G401 (cell line): Measurements from ENCODE around the gene BICRA. TPM values are rescaled to one million over a fixed set of nuclear protein-coding genes. Genes with fewer than 3 reads are reported as not detected.

ENCODE experiments used
- DNase-seq: peaks from one replicate; pipeline ENCODE4 v3.0.0-alpha.2; 2015; ENCODE audit warnings: low spot score
- in situ Hi-C: cut with HindIII; loops from 2 replicates; pipeline ENCODE4 v1.10.0; 2016; ENCODE audit warnings: low sequenced_read_pairs, mixed read lengths
- total RNA-seq: library from RNA; depleted of rRNA; stranded (reverse); fragments of >200 nt; shearing (Covaris generic); gene quantifications from 2 replicates; pipeline ENCODE4 v1.2.3, GENCODE V29; 2014

BICRA gene
- total RNA-seq, 1 experiment from 2014 or later: 0.10 TPM

GRCh38 chr19:47681388-47681787 is 72.5 kb downstream of the BICRA start:
- in situ Hi-C loops: no loop called here
- no peak for DNase-seq

GRCh38 chr19:47681936-47682335 is 73.0 kb downstream of the BICRA start:
- in situ Hi-C loops: no loop called here
- no peak for DNase-seq

- in situ Hi-C loops: no loop called here
These were observed 74.0 kb downstream of the BICRA start for GRCh38 chr19:47682939-47683338.

GRCh38 chr19:47686679-47687450 is 77.9 kb downstream of the BICRA start:
- no peak for DNase-seq
- in situ Hi-C loops: no loop called here

More at GRCh38 chr19:47682939-47683338, 74.0 kb downstream of the BICRA start:
- DNase-seq: no peak

GRCh38 chr19:47687906-47688305 is 79.0 kb downstream of the BICRA start:
- DNase-seq: no peak
- in situ Hi-C loops: no loop called here

- in situ Hi-C loops: no loop called here
These were observed 82.2 kb downstream of the BICRA start for GRCh38 chr19:47691090-47691489.

GRCh38 chr19:47691782-47692181 is 82.8 kb downstream of the BICRA start:
- DNase-seq: no peak
- in situ Hi-C loops: no loop called here

More at GRCh38 chr19:47691090-47691489, 82.2 kb downstream of the BICRA start:
- DNase-seq: no peak

GRCh38 chr19:47693489-47693888 is 84.6 kb downstream of the BICRA start:
- in situ Hi-C loops: no loop called here
- no peak for DNase-seq

- no peak for DNase-seq
- in situ Hi-C loops: no loop called here
These were observed 85.0 kb downstream of the BICRA start for GRCh38 chr19:47693903-47694302.

GRCh38 chr19:47694466-47695273 is 85.7 kb downstream of the BICRA start:
- DNase-seq: no peak

GRCh38 chr19:47695533-47696262 is 86.8 kb downstream of the BICRA start:
- in situ Hi-C loops: no loop called here
- DNase-seq: no peak

More at GRCh38 chr19:47694466-47695273, 85.7 kb downstream of the BICRA start:
- in situ Hi-C loops: no loop called here

GRCh38 chr19:47696635-47697034 is 87.7 kb downstream of the BICRA start:
- in situ Hi-C loops: no loop called here
- DNase-seq: no peak

- in situ Hi-C loops: no loop called here
- DNase-seq: peak; percentile 88
These were observed 89.1 kb downstream of the BICRA start for GRCh38 chr19:47697863-47698609.

GRCh38 chr19:47698631-47699359 is 89.9 kb downstream of the BICRA start:
- in situ Hi-C loops: no loop called here

GRCh38 chr19:47699360-47699917 is 90.5 kb downstream of the BICRA start:
- in situ Hi-C loops: no loop called here
- peak; percentile 38 for DNase-seq

More at GRCh38 chr19:47698631-47699359, 89.9 kb downstream of the BICRA start:
- no peak for DNase-seq

GRCh38 chr19:47700934-47701716 is 92.2 kb downstream of the BICRA start:
- no peak for DNase-seq
- in situ Hi-C loops: no loop called here
